G401.6 (cell line): ENCODE data around the gene LY6G6F.

Source experiments
- FAIRE-seq: peaks from 2 replicates; lab custom pipeline; 2012; peaks lifted over from hg19 to GRCh38; lab: Jason Lieb, UNC

LY6G6F gene

DNA sequence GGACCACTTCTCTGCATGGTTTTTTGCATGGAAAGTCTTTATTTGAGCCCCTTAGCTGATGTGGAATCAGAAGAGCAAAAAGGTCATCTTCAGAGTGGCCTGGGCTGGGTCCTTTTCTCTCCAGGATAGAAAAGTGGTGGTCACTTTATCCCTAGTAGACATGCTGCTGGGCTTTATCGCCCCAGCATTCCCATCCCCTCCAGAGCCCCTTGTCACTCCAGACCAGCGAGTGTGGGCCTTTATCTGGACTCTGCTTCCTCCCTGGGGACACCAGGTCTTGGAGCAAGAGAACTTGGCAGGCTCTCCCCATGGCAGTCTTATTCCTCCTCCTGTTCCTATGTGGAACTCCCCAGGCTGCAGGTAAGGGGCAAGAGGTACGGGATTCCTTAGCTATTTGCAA lies at the start of gene LY6G6F:
TSS of gene LY6G6F (plus strand) at position 268 of the 400 bp plus-strand sequence. CDS start at position 309, 41 bp downstream.
- FAIRE-seq: no peak

DNA sequence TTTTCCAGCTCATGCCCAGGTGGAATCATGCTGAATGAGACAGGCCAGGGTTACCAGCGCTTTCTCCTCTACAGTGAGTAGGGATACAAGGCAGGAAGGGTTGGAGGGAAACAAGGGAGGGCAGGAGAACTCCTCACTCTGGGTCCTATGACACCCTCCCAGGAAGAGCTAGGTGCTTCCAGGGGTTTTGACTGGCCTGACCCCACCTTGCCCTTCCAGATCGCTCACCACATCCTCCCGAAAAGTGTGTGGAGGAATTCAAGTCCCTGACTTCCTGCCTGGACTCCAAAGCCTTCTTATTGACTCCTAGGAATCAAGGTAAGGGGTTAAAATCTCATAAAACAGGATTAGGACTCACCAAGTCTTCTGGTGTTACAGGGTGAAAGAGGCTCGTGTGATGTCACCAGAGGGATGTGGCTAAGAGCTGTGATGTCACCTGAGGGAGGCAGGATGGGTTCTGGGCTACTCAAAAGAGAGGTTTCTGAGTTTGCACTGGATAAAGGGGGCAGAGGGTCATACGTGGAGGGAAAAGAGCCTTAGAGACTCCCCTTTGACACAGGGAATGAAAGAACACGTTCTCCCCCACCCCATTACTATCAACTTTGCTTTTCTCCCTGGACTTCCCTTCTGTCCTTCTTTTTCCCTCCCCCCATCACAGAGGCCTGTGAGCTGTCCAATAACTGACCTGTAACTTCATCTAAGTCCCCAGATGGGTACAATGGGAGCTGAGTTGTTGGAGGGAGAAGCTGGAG lies 49.1 kb upstream of the LY6G6F start:
- no peak for FAIRE-seq

GRCh38 chr6:31658158-31658688 lies 48.4 kb upstream of the LY6G6F start:
- FAIRE-seq: no peak

- no peak for FAIRE-seq
Measured at GRCh38 chr6:31658983-31659648, 47.5 kb upstream of the LY6G6F start.

DNA sequence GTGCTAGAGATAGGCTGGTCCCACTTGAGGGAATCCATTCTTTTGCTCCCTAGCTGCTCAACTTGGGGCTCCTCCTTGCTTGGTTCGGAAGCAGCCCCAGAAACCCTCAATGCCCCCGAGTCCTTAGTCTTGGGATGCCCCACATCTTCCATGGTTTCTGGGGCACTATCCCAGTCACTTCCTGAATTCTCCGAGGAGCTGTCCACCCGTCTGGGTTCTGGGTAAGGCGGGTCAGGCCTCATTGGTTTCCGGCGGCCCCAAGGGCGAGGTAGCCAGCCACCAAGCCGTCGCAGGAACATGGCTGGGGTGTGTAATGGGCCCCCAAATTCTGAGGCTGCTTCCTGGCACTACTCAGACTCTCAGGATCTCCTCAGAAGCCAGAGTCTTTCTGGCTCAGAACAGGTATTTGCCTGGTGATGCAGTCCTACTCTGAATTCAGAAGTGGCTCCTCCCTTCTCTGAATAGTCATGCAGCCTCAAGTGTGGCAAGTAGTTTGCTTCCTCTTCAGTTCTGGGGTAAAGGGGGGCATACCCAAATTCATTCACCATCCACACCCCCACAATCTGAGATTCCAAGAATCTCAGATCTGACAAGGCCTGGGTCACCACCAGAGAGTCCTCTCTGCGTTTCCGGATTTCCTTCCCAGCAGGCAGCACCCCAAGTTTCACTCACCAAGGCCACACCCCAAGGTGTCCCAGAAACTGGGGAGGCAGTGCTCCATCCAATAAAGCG lies 46.9 kb upstream of the LY6G6F start:
- FAIRE-seq: no peak

- no peak for FAIRE-seq
Measured at GRCh38 chr6:31660381-31661261, 46.0 kb upstream of the LY6G6F start, which contains the start of gene C6orf47. Gene C6orf47, minus strand, starts transcription at chr6:31660778. Its CDS starts 831 bp downstream, at chr6:31659947.

- no peak for FAIRE-seq
Measured at GRCh38 chr6:31661262-31662123, 45.2 kb upstream of the LY6G6F start.

- FAIRE-seq: no peak
Measured at GRCh38 chr6:31662124-31662723, 44.4 kb upstream of the LY6G6F start.

DNA sequence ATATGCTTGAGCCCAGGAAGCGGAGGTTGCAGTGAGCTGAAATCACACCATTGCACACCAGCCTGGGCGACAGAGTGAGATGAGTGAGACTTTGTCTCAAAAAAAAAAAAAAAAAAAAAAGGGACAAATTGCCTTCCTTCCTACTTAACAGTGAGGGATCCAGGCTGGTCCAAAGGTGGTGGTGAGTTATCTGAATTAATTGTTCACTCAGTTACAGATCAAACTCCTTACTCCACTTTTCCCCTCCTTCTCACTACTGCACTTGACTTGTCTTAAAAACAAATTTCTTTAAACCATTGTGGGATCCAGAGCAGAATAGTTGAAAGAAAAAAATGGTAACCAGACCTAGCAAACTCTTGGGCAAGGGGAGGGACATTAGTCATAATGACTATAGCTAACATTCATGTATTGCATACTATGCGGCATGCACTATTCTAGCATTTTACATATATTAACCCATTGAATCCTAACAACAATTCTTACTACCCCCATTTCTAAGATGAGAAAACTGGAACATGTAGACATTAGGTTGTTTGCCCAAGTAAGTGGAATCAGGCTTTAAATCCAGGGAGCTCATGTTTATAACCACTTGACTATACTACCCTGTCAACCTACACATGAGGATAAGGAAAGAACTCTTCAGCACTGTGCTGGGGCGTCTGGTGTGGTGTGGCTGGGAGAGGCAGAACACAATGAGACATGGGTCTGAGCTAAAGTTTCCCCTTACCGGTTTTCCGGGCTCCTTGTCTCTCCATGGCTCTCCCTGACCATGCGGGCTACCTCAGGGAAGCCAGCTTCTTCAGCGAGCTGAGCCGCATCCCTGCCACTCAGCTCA lies 43.3 kb upstream of the LY6G6F start:
- no peak for FAIRE-seq

- no peak for FAIRE-seq
Measured at GRCh38 chr6:31663961-31664789, 42.5 kb upstream of the LY6G6F start.

- peak; percentile 94 for FAIRE-seq
Measured at GRCh38 chr6:31664790-31665500, 41.7 kb upstream of the LY6G6F start, which contains the start of gene GPANK1. Gene GPANK1, minus strand, starts transcription at chr6:31664997. Its CDS starts 519 bp downstream, at chr6:31664478.

DNA sequence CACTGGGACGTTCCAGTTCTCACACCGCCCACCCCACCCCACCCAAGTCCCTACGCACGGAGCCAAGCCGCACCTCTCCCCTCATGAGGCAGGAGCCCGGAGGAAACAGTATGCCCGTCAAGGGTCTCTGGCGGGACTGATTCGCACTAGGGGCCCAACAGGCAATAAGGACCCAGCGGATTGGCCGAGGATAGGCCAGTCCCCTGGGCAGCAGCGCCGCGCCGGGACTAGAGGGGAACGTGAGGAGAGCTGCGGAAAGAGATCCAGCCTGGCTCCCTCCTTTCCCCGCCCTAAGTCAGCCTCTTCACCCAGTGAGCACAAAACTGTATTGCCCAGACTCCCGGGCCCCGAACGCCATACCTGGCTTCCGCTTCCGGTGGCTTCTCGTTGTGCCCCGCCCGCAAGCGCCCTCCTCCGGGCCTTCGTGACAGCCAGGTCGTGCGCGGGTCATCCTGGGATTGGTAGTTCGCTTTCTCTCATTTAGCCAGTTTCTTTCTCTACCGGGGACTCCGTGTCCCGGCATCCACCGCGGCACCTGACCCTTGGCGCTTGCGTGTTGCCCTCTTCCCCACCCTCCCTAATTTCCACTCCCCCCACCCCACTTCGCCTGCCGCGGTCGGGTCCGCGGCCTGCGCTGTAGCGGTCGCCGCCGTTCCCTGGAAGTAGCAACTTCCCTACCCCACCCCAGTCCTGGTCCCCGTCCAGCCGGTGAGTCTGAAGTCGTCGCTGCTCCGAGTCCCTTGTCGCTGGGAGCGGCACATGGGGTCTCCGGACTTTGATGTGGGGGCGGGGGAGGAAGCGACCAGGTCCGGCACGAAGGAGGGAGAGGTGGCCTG lies 40.9 kb upstream of the LY6G6F start, which contains the start of gene CSNK2B:
TSS of gene CSNK2B (plus strand) at position 580 of the 836 bp plus-strand sequence. CDS start 752 bp downstream, outside the sequence.
- FAIRE-seq: peak; percentile 91

GRCh38 chr6:31666337-31666965 lies 40.2 kb upstream of the LY6G6F start:
- FAIRE-seq: no peak

DNA sequence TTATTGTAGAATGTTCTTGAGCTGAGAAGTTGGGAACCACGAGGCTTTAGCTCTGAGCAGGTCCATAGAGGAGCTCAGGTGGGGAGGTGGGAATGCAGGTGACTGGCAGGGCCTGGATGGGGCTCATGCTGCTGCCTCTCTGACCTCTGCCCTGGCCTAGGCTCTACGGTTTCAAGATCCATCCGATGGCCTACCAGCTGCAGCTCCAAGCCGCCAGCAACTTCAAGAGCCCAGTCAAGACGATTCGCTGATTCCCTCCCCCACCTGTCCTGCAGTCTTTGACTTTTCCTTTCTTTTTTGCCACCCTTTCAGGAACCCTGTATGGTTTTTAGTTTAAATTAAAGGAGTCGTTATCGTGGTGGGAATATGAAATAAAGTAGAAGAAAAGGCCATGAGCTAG lies 37.0 kb upstream of the LY6G6F start, which contains the start of gene LY6G5B:
TSS of gene LY6G5B (plus strand) at position 301 of the 400 bp plus-strand sequence. CDS start 975 bp downstream, outside the sequence.
- no peak for FAIRE-seq

GRCh38 chr6:31676322-31676903 lies 30.3 kb upstream of the LY6G6F start:
- no peak for FAIRE-seq
